K562 (cell line): ENCODE measurements around the gene BMPER.

Source experiments
- EP300 ChIP-seq: IDR thresholded peaks from 2 replicates; pipeline ENCODE4 v1.6.1; 2012; ENCODE audit warnings: low read length, improper control_type of control experiment
- EZH2 ChIP-seq: IDR thresholded peaks from 2 replicates; pipeline ENCODE4 v1.6.1; 2012; ENCODE audit warnings: low read depth, mild to moderate bottlenecking, inconsistent platforms, low read length, borderline replicate concordance
- TF ChIP-seq, protein P1 (sequence below): sonication (generic); formaldehyde crosslinking; IDR thresholded peaks from 2 replicates; pipeline ENCODE4 v1.8.0; 2023; ENCODE audit warnings: mild to moderate bottlenecking, missing genetic modification reagents
- TF ChIP-seq, protein P2 (sequence below): sonication (generic); formaldehyde crosslinking; IDR thresholded peaks from 2 replicates; pipeline ENCODE4 v1.8.1; 2023; ENCODE audit warnings: mild to moderate bottlenecking, missing genetic modification reagents

DNA sequence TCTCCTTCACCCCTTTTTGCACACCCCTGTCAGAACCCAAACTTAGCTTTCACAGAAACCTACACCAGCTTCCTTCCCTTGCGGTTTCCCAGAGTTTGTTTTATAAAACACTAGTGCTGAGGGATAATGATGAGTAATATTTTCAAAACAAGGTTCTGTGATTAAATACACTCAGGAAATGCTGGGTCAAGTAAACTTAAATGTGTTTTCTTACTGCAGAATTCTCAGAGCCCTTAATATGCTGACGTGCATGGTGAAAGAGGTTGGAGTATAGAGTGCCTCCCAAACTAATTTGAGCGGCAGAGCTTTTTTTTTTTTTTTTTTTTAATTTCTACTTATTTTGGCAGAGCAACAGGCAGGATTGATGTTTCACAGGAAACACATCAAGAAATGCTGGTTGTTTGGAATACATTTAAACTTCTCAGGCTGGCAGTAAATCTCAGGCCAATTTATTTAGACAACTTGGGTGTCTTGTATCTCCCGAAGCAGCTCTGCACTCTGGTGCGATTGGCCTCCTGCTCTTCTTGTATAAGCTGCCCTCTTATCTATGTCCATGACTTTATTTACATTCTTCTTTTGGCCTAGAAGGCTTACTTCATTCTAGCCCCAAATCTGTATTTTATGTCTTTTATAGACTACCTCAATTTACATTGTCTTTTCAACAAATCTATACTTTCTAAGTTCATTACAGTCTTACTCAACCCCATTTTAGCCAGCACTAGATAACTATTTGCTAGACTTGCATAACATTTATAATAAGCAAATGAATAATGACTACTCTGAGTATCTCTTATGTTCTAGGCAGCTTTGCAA is 165.4 kb downstream of the BMPER start:
- TF ChIP-seq, protein P1, sequence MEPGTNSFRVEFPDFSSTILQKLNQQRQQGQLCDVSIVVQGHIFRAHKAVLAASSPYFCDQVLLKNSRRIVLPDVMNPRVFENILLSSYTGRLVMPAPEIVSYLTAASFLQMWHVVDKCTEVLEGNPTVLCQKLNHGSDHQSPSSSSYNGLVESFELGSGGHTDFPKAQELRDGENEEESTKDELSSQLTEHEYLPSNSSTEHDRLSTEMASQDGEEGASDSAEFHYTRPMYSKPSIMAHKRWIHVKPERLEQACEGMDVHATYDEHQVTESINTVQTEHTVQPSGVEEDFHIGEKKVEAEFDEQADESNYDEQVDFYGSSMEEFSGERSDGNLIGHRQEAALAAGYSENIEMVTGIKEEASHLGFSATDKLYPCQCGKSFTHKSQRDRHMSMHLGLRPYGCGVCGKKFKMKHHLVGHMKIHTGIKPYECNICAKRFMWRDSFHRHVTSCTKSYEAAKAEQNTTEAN (CRISPR knock-in tag): no peak
- TF ChIP-seq EZH2 (no peak), EP300 (no peak)
- TF ChIP-seq, protein P2, sequence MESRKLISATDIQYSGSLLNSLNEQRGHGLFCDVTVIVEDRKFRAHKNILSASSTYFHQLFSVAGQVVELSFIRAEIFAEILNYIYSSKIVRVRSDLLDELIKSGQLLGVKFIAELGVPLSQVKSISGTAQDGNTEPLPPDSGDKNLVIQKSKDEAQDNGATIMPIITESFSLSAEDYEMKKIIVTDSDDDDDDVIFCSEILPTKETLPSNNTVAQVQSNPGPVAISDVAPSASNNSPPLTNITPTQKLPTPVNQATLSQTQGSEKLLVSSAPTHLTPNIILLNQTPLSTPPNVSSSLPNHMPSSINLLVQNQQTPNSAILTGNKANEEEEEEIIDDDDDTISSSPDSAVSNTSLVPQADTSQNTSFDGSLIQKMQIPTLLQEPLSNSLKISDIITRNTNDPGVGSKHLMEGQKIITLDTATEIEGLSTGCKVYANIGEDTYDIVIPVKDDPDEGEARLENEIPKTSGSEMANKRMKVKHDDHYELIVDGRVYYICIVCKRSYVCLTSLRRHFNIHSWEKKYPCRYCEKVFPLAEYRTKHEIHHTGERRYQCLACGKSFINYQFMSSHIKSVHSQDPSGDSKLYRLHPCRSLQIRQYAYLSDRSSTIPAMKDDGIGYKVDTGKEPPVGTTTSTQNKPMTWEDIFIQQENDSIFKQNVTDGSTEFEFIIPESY (CRISPR knock-in tag): no peak
